ENCODE measurements around the gene LEKR1.

LEKR1 gene

GRCh38 chr3:157056035-157056434, 229.9 kb downstream of the LEKR1 start:
- Histone ChIP-seq H3K36me3 (ENCODE audit: insufficient read depth, low read length) (no peaks in the 10 kb centered on the region), H3K79me2 (ENCODE audit: control insufficient read depth, insufficient read depth, low read length, unreplicated experiment) (no peaks in the 10 kb centered on the region), H3K4me1 (ENCODE audit: control insufficient read depth, insufficient read depth, low read length, unreplicated experiment) (peaks cover 3% of the 10 kb centered on the region), H3K27ac (ENCODE audit: low read depth, low read length) (no peak overlapping the region), H2AFZ (ENCODE audit: low read length, unreplicated experiment) (no peak overlapping the region), H3K27me3 (ENCODE audit: insufficient read depth, low read length) (no peaks in the 10 kb centered on the region), H3K4me3 (ENCODE audit: low read depth, low read length) (no peak overlapping the region)

- no peak overlapping the region for H3K27ac ChIP-seq (ENCODE audit: low read depth, low read length)
- no peaks in the 10 kb centered on the region for H3K27me3 ChIP-seq (ENCODE audit: insufficient read depth, low read length)
- no peak overlapping the region for H2AFZ ChIP-seq (ENCODE audit: low read length, unreplicated experiment)
- H3K4me3 ChIP-seq (ENCODE audit: low read depth, low read length): no peak overlapping the region
- H3K4me1 ChIP-seq (ENCODE audit: control insufficient read depth, insufficient read depth, low read length, unreplicated experiment): peaks cover 3% of the 10 kb centered on the region
- no peaks in the 10 kb centered on the region for H3K36me3 ChIP-seq (ENCODE audit: insufficient read depth, low read length)
- no peaks in the 10 kb centered on the region for H3K79me2 ChIP-seq (ENCODE audit: control insufficient read depth, insufficient read depth, low read length, unreplicated experiment)
Observed at GRCh38 chr3:157058392-157059071, 232.4 kb downstream of the LEKR1 start.

GRCh38 chr3:157059181-157059580, 233.0 kb downstream of the LEKR1 start:
- H3K4me3 ChIP-seq (ENCODE audit: low read depth, low read length): no peak overlapping the region
- H3K79me2 ChIP-seq (ENCODE audit: control insufficient read depth, insufficient read depth, low read length, unreplicated experiment): no peaks in the 10 kb centered on the region
- no peaks in the 10 kb centered on the region for H3K27me3 ChIP-seq (ENCODE audit: insufficient read depth, low read length)
- peaks cover 3% of the 10 kb centered on the region for H3K4me1 ChIP-seq (ENCODE audit: control insufficient read depth, insufficient read depth, low read length, unreplicated experiment)
- no peaks in the 10 kb centered on the region for H3K36me3 ChIP-seq (ENCODE audit: insufficient read depth, low read length)
- H2AFZ ChIP-seq (ENCODE audit: low read length, unreplicated experiment): no peak overlapping the region
- H3K27ac ChIP-seq (ENCODE audit: low read depth, low read length): no peak overlapping the region

GRCh38 chr3:157059661-157060060, 233.5 kb downstream of the LEKR1 start:
- H3K4me3 ChIP-seq (ENCODE audit: low read depth, low read length): no peak overlapping the region
- no peak overlapping the region for H2AFZ ChIP-seq (ENCODE audit: low read length, unreplicated experiment)
- H3K27ac ChIP-seq (ENCODE audit: low read depth, low read length): no peak overlapping the region
- no peaks in the 10 kb centered on the region for H3K36me3 ChIP-seq (ENCODE audit: insufficient read depth, low read length)
- H3K27me3 ChIP-seq (ENCODE audit: insufficient read depth, low read length): no peaks in the 10 kb centered on the region
- no peaks in the 10 kb centered on the region for H3K79me2 ChIP-seq (ENCODE audit: control insufficient read depth, insufficient read depth, low read length, unreplicated experiment)
- peaks cover under 1% of the 10 kb centered on the region for H3K4me1 ChIP-seq (ENCODE audit: control insufficient read depth, insufficient read depth, low read length, unreplicated experiment)

- no peaks in the 10 kb centered on the region for H3K79me2 ChIP-seq (ENCODE audit: control insufficient read depth, insufficient read depth, low read length, unreplicated experiment)
- H3K27ac ChIP-seq (ENCODE audit: low read depth, low read length): no peak overlapping the region
- H3K27me3 ChIP-seq (ENCODE audit: insufficient read depth, low read length): no peaks in the 10 kb centered on the region
Observed at GRCh38 chr3:157061265-157061664, 235.1 kb downstream of the LEKR1 start.

GRCh38 chr3:157063469-157063868, 237.3 kb downstream of the LEKR1 start:
- no peaks in the 10 kb centered on the region for H3K27me3 ChIP-seq (ENCODE audit: insufficient read depth, low read length)
- H3K4me3 ChIP-seq (ENCODE audit: low read depth, low read length): no peak overlapping the region
- H3K4me1 ChIP-seq (ENCODE audit: control insufficient read depth, insufficient read depth, low read length, unreplicated experiment): no peaks in the 10 kb centered on the region
- H3K36me3 ChIP-seq (ENCODE audit: insufficient read depth, low read length): no peaks in the 10 kb centered on the region
- H3K27ac ChIP-seq (ENCODE audit: low read depth, low read length): no peak overlapping the region
- H3K79me2 ChIP-seq (ENCODE audit: control insufficient read depth, insufficient read depth, low read length, unreplicated experiment): no peaks in the 10 kb centered on the region
- no peak overlapping the region for H2AFZ ChIP-seq (ENCODE audit: low read length, unreplicated experiment)

More at GRCh38 chr3:157061265-157061664, 235.1 kb downstream of the LEKR1 start:
- no peak overlapping the region for H2AFZ ChIP-seq (ENCODE audit: low read length, unreplicated experiment)
- H3K4me3 ChIP-seq (ENCODE audit: low read depth, low read length): no peak overlapping the region
- H3K36me3 ChIP-seq (ENCODE audit: insufficient read depth, low read length): no peaks in the 10 kb centered on the region
- no peaks in the 10 kb centered on the region for H3K4me1 ChIP-seq (ENCODE audit: control insufficient read depth, insufficient read depth, low read length, unreplicated experiment)

- H2AFZ ChIP-seq (ENCODE audit: low read length, unreplicated experiment): no peak overlapping the region
Observed at GRCh38 chr3:157063926-157064325, 237.8 kb downstream of the LEKR1 start.

GRCh38 chr3:157064402-157064801, 238.2 kb downstream of the LEKR1 start:
- Histone ChIP-seq H3K27ac (ENCODE audit: low read depth, low read length) (no peak overlapping the region), H3K79me2 (ENCODE audit: control insufficient read depth, insufficient read depth, low read length, unreplicated experiment) (no peaks in the 10 kb centered on the region), H3K27me3 (ENCODE audit: insufficient read depth, low read length) (no peaks in the 10 kb centered on the region), H3K4me1 (ENCODE audit: control insufficient read depth, insufficient read depth, low read length, unreplicated experiment) (no peaks in the 10 kb centered on the region), H3K4me3 (ENCODE audit: low read depth, low read length) (no peak overlapping the region), H2AFZ (ENCODE audit: low read length, unreplicated experiment) (no peak overlapping the region), H3K36me3 (ENCODE audit: insufficient read depth, low read length) (no peaks in the 10 kb centered on the region)

More at GRCh38 chr3:157063926-157064325, 237.8 kb downstream of the LEKR1 start:
- no peak overlapping the region for H3K4me3 ChIP-seq (ENCODE audit: low read depth, low read length)
- H3K4me1 ChIP-seq (ENCODE audit: control insufficient read depth, insufficient read depth, low read length, unreplicated experiment): no peaks in the 10 kb centered on the region
- no peaks in the 10 kb centered on the region for H3K79me2 ChIP-seq (ENCODE audit: control insufficient read depth, insufficient read depth, low read length, unreplicated experiment)
- H3K36me3 ChIP-seq (ENCODE audit: insufficient read depth, low read length): no peaks in the 10 kb centered on the region
- H3K27ac ChIP-seq (ENCODE audit: low read depth, low read length): no peak overlapping the region
- H3K27me3 ChIP-seq (ENCODE audit: insufficient read depth, low read length): no peaks in the 10 kb centered on the region

GRCh38 chr3:157065201-157065600, 239.0 kb downstream of the LEKR1 start:
- Histone ChIP-seq H3K27me3 (ENCODE audit: insufficient read depth, low read length) (no peaks in the 10 kb centered on the region), H3K4me1 (ENCODE audit: control insufficient read depth, insufficient read depth, low read length, unreplicated experiment) (no peaks in the 10 kb centered on the region), H3K79me2 (ENCODE audit: control insufficient read depth, insufficient read depth, low read length, unreplicated experiment) (no peaks in the 10 kb centered on the region), H3K27ac (ENCODE audit: low read depth, low read length) (no peak overlapping the region), H3K4me3 (ENCODE audit: low read depth, low read length) (no peak overlapping the region), H3K36me3 (ENCODE audit: insufficient read depth, low read length) (no peaks in the 10 kb centered on the region), H2AFZ (ENCODE audit: low read length, unreplicated experiment) (no peak overlapping the region)

GRCh38 chr3:157066335-157067098, 240.4 kb downstream of the LEKR1 start:
- Histone ChIP-seq H3K79me2 (ENCODE audit: control insufficient read depth, insufficient read depth, low read length, unreplicated experiment) (no peaks in the 10 kb centered on the region), H3K4me1 (ENCODE audit: control insufficient read depth, insufficient read depth, low read length, unreplicated experiment) (no peaks in the 10 kb centered on the region), H3K27ac (ENCODE audit: low read depth, low read length) (peak overlapping the region; percentile 34; the same call in 1 of the 2 replicates), H3K4me3 (ENCODE audit: low read depth, low read length) (no peak overlapping the region), H2AFZ (ENCODE audit: low read length, unreplicated experiment) (no peak overlapping the region), H3K27me3 (ENCODE audit: insufficient read depth, low read length) (no peaks in the 10 kb centered on the region), H3K36me3 (ENCODE audit: insufficient read depth, low read length) (no peaks in the 10 kb centered on the region)

- no peak overlapping the region for H2AFZ ChIP-seq (ENCODE audit: low read length, unreplicated experiment)
Observed at GRCh38 chr3:157067114-157067513, 241.0 kb downstream of the LEKR1 start.

More at GRCh38 chr3:157067114-157067513, 241.0 kb downstream of the LEKR1 start:
- H3K4me3 ChIP-seq (ENCODE audit: low read depth, low read length): no peak overlapping the region
- H3K4me1 ChIP-seq (ENCODE audit: control insufficient read depth, insufficient read depth, low read length, unreplicated experiment): no peaks in the 10 kb centered on the region
- no peaks in the 10 kb centered on the region for H3K27me3 ChIP-seq (ENCODE audit: insufficient read depth, low read length)
- no peaks in the 10 kb centered on the region for H3K36me3 ChIP-seq (ENCODE audit: insufficient read depth, low read length)
- peak overlapping the region; percentile 34; the same call in 1 of the 2 replicates for H3K27ac ChIP-seq (ENCODE audit: low read depth, low read length)
- H3K79me2 ChIP-seq (ENCODE audit: control insufficient read depth, insufficient read depth, low read length, unreplicated experiment): no peaks in the 10 kb centered on the region
